Adrenal gland (tissue), 12 donors: ENCODE measurements around the gene GATD1. TPM values are rescaled to one million over a fixed set of nuclear protein-coding genes. Genes with fewer than 3 reads are reported as not detected.

Experiments used
- DNase-seq, 7 donors: peaks; one replicate each; pipeline ENCODE4 v3.0.0-alpha.2; 2019 to 2020
- H3K27ac ChIP-seq, 5 donors: fragments of 200-600 bp; sonication (generic) in 4 of 5; 1 replicate in 3 of 5; 2 replicates in 2 of 5; pipeline versions ENCODE4 v1.5.1 to v1.8.0; 2016 to 2020; ENCODE audit warnings: mild to moderate bottlenecking in 1 of 5
- H3K27me3 ChIP-seq: fragments of 200-600 bp; 2 replicates; pipeline ENCODE4 v1.8.0; 2021
- H3K36me3 ChIP-seq, 2 donors: fragments of 200-600 bp; replicated peaks in 1 of 2; 1 replicate in 1 of 2; 2 replicates in 1 of 2; pipeline versions ENCODE4 v1.5.1 to v1.8.0; 2018 to 2022
- H3K4me1 ChIP-seq, 2 donors: fragments of 200-600 bp; replicated peaks in 1 of 2; 1 replicate in 1 of 2; 2 replicates in 1 of 2; pipeline versions ENCODE4 v1.5.1 to v1.8.0; 2018 to 2021
- H3K4me3 ChIP-seq, 4 donors: fragments of 200-600 bp; sonication (generic) in 3 of 4; one replicate each; pipeline ENCODE4 v1.5.1; 2016 to 2018
- H3K9me3 ChIP-seq, 3 donors: fragments of 200-600 bp; sonication (generic) in 1 of 3; replicated peaks in 1 of 3; 1 replicate in 2 of 3; 2 replicates in 1 of 3; pipeline versions ENCODE4 v1.5.1 to v1.8.0; 2016 to 2021
- POLR2A ChIP-seq, 2 donors: fragments of 450-650 bp; IDR thresholded peaks; one replicate each; pipeline ENCODE4 v1.6.1; 2017; ENCODE audit warnings: antibody characterized with exemption in 2 of 2, mild to moderate bottlenecking in 2 of 2, moderate library complexity in 1 of 2
- WGBS, 4 donors: extraction: QIAGEN DNeasy Blood & Tissue Kit in 2 of 4; methylation state at CpG; one replicate each; pipeline versions ENCODE4 v1.1.5 to v1.1.7; 2013 to 2017; 5-methylcytosine and 5-hydroxymethylcytosine counted together
- intact Hi-C, 2 donors: fragments of 100-400 bp; cut with DNase I; formaldehyde crosslinking; loops; one replicate each; pipeline versions ENCODE4 v1.14.1 to v1.15.0; 2022 to 2023
- polyA plus RNA-seq, 3 donors: library from polyadenylated mRNA; stranded (reverse); fragments of 200-250 nt in 2 of 3; fragments of 350-450 nt in 1 of 3; fragmentation: Illumina TruSeq in 1 of 3; extraction: RNeasy Lipid Tissue Mini Kit (QIAGEN cat#74804) in 1 of 3; gene quantifications; one replicate each; pipeline ENCODE4 v1.2.3, GENCODE V29; 2013 to 2014
- total RNA-seq, 9 donors: library from RNA; depleted of rRNA in 4 of 9; stranded (reverse); fragments of >200 nt in 4 of 9; fragments of 120-200 nt in 1 of 9; fragmentation: NEBNext Ultra II Directional in 1 of 9; extraction: Animal tissue kit (Norgen Biotek cat#: 25700) in 1 of 9; gene quantifications; one replicate each; pipeline versions ENCODE4 v1.1.0 to v1.2.4, GENCODE V29; 2013 to 2023
- TF ChIP-seq, protein P1 (sequence below), 6 experiments: fragments of 450-650 bp in 4 of 6; fragments of 200-600 bp in 2 of 6; sonication (generic) in 1 of 6; IDR thresholded peaks; 1 replicate in 5 of 6; 2 replicates in 1 of 6; pipeline versions ENCODE4 v1.5.1 to v1.8.0; 2016 to 2021; ENCODE audit warnings: antibody characterized with exemption in 6 of 6, mild to moderate bottlenecking in 2 of 6, moderate library complexity in 1 of 6
- donor health status: healthy with polysubstance abuse.
- donor health status: Bipolar disorder and iron deficiency.
- donor health status: DM: yes; HTN: yes; CAD: no.
- donor health status: DM: no; HTN: no; CAD: no.
- donor health status: DM: no; HTN: no; CAD: no.
- donor health status: DM: yes; HTN: yes; CAD: no.

GATD1 gene
- total and polyA plus RNA-seq, 12 donors = 20.3 to 176 (median 80.5) TPM

DNA sequence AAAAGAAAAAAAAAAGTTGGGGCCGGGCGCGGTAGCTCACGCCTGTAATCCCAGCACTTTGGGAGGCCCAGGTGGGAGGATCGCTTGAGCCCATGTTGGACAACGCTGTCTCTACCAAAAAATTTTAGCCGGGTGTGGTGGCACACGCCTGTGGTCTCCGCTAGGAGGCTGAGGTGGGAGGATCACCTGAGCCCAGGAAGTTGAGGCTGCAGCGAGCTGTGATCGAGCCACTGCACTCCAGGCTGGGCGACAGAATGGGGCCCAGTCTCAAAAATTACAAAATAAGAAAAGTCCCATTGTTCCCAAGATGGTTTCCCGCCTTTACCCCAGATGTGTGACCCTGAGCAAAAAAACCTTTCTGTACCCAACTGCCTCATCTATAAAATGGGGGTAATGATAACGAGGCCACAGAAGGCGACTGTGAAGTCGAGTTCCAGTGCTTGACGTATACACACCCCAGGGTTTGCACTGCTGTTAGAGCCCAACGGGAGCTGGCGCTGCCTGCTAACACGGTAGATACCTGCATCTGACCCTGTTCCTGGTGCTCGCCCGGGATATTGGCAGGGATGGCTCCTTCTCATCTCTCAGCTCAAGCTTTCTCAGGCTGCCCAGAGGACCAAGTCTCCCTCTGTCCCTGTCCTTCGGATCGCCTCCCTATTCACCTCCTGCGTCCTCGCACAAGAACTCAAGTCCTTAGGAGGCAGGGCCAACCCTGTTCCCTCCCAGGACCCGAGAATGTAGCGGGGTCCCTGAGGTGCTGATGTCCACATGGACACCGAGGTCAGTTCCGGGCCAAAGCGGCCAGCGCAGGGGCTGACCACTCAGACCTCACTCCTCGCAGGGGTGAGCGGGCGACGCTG is 31.4 kb upstream of the GATD1 start:
- 31 to 43% (median 37%) methylated on average over 25 to 36 of the region's 36 CpGs for WGBS, 4 donors
- intact Hi-C loops = no loop called here
- peaks cover 0 to 24% of the 10 kb centered on the region in 2 donors for H3K36me3 ChIP-seq
- no peaks in the 10 kb centered on the region for H3K9me3 ChIP-seq
- no peak for TF ChIP-seq POLR2A (IDR thresholded peaks at IDR 0.05)
- TF ChIP-seq, protein P1, sequence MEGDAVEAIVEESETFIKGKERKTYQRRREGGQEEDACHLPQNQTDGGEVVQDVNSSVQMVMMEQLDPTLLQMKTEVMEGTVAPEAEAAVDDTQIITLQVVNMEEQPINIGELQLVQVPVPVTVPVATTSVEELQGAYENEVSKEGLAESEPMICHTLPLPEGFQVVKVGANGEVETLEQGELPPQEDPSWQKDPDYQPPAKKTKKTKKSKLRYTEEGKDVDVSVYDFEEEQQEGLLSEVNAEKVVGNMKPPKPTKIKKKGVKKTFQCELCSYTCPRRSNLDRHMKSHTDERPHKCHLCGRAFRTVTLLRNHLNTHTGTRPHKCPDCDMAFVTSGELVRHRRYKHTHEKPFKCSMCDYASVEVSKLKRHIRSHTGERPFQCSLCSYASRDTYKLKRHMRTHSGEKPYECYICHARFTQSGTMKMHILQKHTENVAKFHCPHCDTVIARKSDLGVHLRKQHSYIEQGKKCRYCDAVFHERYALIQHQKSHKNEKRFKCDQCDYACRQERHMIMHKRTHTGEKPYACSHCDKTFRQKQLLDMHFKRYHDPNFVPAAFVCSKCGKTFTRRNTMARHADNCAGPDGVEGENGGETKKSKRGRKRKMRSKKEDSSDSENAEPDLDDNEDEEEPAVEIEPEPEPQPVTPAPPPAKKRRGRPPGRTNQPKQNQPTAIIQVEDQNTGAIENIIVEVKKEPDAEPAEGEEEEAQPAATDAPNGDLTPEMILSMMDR (IDR thresholded peaks at IDR 0.05) = no peak
- peaks cover 27 to 40% of the 10 kb centered on the region in 2 donors for H3K4me1 ChIP-seq
- H3K27ac ChIP-seq = peak overlapping the region; percentile 95 to 98 (median 97)
- H3K4me3 ChIP-seq = peak overlapping the region; percentile 62 to 96 (median 75)
- no peaks in the 10 kb centered on the region for H3K27me3 ChIP-seq
- peak in 3 of 7 donors; percentile 88 to 92 (median 91) for DNase-seq

DNA sequence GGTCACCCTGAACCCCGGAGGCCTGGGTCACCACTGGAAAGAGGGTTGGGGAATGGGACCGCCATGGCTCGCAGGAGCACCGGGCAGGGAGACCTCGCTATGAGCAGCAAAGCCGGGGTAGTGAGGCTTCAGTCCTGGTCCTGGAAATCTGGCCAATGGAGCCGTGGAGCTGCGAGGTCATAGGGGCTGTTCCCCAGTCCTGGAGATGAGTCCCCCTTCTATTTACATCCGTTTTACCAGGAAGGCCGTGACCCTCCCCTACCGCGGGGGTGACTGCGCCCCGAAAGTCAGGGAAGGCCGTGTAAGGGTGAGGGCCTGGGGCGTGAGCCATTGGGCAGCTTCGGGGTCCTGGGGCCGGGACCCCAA is 27.3 kb upstream of the GATD1 start:
- intact Hi-C loops = no loop called here
- Histone ChIP-seq H3K27me3 (no peaks in the 10 kb centered on the region), H3K27ac (peak overlapping the region in 2 of 5 donors; percentile 85 to 93), H3K4me3 (peak overlapping the region in 2 of 4 donors; percentile 56 to 59), H3K4me1 (peaks cover 15 to 21% of the 10 kb centered on the region in 2 donors), H3K9me3 (no peaks in the 10 kb centered on the region), H3K36me3 (peaks cover 0 to 35% of the 10 kb centered on the region in 2 donors)
- no peak for DNase-seq
- TF ChIP-seq, protein P1 (IDR thresholded peaks at IDR 0.05) = no peak
- WGBS, 4 donors = 4 to 15% (median 10%) methylated on average over 4 to 18 of the region's 18 CpGs

DNA sequence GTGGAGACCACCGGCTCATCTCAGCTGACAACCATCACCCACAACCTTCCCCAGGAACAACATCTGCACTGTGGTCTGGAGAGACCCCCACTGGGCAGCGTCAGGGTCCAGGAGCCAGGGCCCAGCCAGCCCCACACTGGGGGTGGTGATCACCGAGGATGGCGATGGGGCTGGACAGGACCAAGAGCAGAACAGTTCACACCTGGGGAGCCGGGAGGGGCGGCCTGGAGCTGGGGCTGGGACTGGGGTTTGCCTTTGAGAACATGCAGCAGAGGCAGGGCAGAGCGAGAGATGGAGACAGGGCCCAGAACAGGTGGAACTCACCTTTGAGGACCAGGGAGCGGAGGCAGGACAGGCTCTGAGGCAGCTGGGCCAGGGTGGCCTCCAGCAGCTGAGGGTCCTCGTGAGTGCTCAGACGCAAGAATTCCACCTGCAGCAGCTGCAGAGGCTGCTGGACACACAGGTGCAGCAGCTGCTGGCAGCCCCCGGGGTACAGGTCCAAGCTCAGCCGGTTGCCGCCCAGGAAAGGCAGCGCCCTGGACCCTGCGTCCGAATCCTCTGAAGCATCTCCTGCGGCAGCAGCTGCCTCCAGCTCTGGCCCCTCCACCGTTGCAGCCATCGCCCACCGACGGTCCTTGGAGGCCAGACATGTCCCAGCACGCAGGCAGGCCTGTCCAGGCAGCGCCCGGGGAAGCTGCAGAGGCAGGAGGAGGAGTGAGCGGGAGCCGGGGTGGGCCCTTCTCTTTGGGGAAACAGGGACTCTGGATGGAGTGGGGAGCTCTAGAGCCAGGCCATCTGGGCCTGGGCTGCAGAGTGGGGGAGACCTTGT is 26.7 kb upstream of the GATD1 start:
- Histone ChIP-seq H3K4me3 (peak overlapping the region in 1 of 4 donors; percentile 59), H3K9me3 (no peaks in the 10 kb centered on the region), H3K36me3 (peaks cover 0 to 41% of the 10 kb centered on the region in 2 donors), H3K27ac (no peak overlapping the region), H3K27me3 (no peaks in the 10 kb centered on the region), H3K4me1 (peaks cover 15 to 21% of the 10 kb centered on the region in 2 donors)
- TF ChIP-seq, protein P1 (IDR thresholded peaks at IDR 0.05) = no peak
- no peak for TF ChIP-seq POLR2A (IDR thresholded peaks at IDR 0.05)
- intact Hi-C loops = no loop called here
- peak in 1 of 7 donors; percentile 35 for DNase-seq
- WGBS, 4 donors = 58 to 72% (median 60%) methylated on average over 8 to 26 of the region's 26 CpGs

DNA sequence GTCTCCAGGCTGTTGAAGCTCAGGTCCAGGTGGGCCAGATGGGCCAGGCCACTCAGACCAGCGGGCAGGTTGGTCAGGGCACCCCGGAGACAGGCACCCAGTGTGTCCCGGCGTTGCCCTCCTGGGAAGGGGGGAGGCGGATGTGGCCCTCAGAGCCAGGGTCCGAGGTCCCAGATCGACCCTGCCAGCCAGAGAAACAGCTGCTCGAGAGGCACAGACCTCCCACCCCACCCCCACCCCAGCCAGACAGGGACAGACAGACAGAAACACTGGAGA is 26.1 kb upstream of the GATD1 start:
- TF ChIP-seq POLR2A (IDR thresholded peaks at IDR 0.05) = no peak
- TF ChIP-seq, protein P1 (IDR thresholded peaks at IDR 0.05) = no peak
- intact Hi-C loops = no loop called here
- Histone ChIP-seq H3K27ac (no peak overlapping the region), H3K4me3 (no peak overlapping the region), H3K4me1 (peaks cover 9 to 18% of the 10 kb centered on the region in 2 donors), H3K36me3 (peaks cover 0 to 42% of the 10 kb centered on the region in 2 donors), H3K9me3 (no peaks in the 10 kb centered on the region), H3K27me3 (no peaks in the 10 kb centered on the region)
- no peak for DNase-seq
- WGBS, 4 donors = 56 to 95% (median 91%) methylated on average over 3 to 8 of the region's 8 CpGs; no CpG with 5 or more reads in 1 of the 4 donors
